HPDE6-E6E7 (cell line): Measurements from ENCODE around the gene DAO.
A peak's percentile ranks its signal among the peaks of the same experiment; 100 is the strongest.

Experiments
- DNase-seq: peaks from one replicate; pipeline ENCODE4 v3.0.0; 2011; ENCODE audit warnings: missing footprints; ENCODE audit errors: extremely low spot score

Gene DAO

DNA sequence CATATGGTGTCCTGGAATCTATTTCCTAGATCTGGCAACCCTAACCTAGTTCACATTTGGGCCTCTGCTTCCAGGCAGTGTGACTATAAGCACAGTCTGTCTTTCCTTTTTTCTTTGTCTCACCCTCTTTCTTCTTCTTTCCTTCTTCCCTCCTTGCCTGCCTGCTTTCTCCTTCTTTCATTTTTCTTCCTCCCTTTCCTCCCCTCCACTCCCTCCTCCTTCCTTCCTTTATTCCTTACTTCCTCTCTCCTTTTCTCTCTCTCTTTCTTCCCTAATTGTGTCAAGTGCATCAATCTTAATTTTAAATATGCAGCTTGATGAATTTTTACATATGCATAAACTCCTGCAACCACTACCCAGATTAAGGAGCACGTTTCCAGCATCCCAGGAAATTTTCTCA lies 4.6 kb upstream of the DAO start:
- DNase-seq: no peak

DNA sequence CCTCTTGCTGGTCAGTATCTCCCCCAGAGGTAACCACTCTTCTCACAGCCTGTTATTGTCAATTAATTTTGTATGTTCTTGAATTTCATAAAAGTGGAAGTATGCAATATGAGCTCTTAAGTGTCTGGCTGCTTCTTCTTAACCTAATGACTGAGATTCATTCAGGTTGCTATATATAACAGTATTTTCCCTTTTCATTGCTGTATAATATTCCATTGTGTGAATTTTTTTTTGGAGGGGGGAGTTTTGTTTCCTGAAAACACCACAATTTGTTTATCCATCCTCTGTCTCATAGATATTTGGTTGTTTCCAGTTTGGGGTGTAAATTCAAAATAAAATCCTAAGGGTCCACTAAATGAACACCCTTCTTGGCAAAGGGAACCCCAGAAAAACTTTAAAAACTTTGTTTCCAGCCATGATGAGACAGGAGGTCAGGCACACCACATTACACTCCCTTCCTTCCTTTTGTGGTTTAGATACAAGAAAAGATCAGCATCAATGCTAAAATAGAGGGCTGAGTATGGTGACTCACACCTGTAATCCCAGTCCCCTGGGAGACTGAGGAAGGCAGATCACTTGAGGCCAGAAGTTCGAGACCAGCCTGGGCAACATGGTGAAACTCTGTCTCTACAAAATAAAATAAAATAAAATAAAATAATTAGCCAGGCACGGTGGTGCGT lies 4.1 kb upstream of the DAO start:
- DNase-seq: no peak

DNA sequence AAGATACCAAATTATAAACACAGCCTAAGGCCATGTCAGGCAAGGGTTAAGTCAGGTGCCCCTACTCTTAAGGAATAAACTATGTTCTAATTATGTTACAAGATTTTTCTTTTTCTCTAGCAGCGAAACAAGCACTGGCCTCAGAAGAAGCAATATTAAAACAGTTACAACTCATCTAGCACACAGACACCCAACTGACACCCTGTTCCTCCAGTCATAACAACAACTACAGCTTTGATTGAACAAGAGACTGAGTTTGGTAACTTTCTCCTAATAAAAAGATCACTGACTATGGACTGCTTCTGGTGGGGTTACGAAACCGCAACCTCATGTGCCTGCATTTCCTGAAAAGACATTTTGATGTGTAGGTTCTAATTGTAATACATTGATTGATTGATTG lies 3.3 kb upstream of the DAO start:
- no peak for DNase-seq

DNA sequence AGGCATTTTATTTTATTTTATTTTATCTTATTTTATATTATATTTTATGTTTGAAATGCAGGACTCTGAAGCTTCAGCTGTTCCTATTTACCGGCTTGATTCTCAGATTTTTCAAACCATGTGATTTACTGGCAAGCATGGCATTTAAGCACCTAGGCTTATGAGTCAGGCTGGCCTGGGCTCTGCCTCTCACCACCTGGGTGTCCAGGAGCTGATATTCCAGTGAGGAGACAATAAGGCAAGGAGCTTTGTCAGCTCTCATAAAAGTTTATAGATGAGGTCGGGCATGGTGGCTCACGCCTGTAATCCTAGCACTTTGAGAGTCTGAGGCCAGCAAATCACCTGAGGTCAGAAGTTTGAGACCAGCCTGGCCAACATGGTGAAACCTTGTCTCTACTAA lies 2.1 kb downstream of the DAO start:
- peak; percentile 55 for DNase-seq

DNA sequence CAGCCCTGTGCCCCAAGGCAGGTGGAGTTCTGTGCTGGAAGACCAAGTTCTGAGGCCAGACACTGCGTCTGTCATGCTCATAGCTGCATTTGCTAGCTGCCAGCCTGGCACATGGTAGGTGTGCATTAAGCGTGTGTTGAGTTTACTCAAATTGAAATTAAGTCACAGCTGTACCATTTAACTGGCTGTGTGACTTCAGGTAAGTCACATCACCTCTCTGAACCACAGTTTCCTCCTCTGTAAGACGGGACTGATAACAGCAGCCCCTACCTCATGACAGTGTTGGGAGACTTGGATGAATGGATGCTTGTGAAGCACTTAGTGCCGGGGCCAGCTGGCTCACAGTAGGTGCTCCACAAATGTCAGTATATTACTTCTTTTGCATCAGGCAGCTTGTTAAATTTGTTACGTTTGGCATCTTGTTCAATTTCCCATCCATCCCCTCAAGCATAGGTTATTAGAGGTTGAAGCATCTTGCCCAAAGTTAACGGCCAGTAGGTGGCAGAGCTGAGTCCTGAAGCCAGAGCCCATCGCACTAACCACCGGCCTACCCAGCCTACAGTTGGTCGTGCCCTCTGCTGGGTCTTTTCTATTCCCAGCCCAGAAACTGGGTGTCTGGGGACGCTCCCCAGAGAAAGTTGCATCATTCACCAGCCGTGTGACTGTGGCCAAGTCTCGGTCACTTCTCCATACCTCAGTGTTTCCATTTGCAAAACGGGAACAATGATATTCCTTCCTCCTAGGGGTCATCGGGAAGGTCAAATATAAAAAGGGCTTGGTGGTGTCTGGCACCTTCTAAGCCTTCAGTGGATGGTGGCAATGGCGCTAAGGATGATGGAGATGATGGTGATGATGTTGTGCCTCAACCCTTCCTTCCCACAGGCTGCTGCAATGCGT lies 4.5 kb downstream of the DAO start:
- no peak for DNase-seq

DNA sequence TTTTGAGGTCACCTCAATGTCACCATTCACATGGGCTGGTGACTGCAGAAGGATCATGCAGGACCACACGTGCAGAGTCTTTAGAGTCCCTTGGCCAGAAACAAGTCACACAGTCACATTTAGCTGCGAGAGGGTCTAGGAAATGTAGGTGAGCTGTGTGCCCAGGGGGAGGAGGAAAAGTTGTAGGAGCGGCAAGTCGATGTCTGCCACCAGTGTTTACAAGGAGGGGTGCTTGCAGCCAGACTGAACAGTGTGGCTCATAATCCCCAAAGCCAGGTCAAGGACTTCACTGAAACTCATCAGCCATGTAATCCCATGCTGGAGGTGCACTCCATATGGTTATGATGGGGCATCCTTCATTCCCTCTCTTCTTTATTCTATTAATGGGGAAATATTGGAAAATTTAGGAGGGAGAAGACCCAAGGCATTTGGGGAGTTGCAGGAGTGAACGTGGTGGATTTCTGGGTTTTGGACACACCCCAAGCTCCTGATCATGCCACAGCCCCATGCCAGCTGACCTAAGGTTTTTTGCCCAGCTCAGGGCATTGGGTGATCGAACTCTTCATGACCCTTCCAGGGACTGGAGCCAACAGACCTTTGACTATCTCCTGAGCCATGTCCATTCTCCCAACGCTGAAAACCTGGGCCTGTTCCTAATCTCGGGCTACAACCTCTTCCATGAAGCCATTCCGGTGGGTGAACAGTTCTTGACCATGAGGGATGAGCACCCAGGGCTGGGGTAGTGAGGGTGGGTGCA lies 7.2 kb downstream of the DAO start:
- no peak for DNase-seq

DNA sequence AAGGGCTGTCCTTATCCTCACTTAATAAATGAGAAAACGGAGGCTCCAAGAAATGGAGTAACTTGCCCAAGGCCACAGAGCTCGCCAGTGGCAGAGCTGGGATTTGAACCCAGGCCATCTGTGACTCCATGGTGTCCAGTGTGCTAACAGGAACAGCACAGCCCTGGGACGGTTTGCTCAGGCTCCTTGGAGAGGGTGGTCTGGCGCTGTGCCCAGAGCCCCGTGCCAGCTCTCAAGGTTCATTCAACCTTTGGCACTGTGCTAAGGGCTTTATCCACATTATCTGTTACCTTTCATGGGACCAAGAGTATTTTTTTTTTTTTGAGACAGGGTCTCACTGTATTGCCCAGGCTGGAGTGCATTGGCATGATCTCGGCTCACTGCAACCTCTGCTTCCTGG lies 8.1 kb downstream of the DAO start:
- no peak for DNase-seq

DNA sequence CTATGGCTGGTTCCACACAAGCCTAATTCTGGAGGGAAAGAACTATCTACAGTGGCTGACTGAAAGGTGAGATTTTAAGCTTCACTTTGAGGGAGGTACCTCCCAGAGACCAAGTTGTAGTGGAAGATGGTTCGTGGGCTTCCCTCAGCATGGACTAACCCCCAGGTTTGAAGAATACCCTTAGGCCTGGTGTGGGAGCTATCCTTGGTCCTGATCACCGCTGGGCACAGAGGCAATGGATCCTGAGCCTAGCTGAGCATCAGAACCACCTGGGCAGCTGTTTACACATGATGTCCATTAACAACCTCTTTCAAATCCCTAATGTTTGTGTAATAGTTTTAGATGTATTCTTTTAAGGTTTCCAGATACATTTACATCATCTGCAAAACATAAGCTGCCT lies 10.3 kb downstream of the DAO start:
- no peak for DNase-seq

DNA sequence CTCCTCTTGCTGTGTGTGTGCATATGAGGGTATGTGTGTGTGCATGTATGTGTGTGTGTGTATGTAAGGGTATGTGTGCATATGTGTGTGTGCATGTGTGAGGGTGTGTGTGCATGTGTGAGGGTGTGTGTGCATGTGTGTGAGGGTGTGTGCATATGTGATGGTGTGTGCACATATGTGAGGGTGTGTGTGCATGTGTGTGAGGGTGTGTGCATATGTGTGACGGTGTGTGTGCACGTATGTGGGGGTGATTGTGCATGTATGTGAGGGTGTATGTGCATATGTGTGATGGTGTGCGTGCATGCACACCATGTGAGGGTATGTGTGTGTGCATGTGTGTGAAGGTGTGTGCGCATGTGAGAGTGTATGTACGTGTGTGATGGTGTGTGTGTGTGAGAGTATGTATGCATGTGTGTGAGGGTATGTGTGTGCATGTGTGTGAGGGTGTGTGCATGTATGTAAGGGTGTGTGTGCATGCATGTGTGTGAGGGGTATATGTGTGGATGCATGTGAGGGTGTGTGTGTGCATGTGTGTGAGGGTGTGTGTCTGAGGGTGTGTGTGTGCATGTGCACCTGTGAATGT lies 15.4 kb downstream of the DAO start:
- DNase-seq: no peak

DNA sequence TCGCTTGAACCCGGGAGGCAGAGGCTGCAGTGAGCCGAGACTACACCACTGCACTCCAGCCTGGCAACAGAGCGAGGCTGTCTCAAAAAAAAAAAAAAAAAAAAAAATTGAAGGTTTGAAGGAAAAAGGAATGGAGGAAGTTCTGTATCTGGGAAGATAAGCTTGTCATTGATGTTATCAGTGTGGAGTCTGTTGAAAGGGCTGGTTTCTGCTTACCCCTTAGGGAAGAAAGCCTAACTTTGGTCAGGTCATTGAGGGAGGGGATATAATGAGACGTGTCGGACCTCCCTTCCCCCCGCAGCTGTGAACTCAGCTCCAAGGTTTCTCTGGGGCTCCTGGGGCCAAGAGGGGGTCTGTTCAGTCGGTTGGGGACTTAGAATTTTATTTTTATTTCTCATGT lies 16.4 kb downstream of the DAO start:
- DNase-seq: no peak

DNA sequence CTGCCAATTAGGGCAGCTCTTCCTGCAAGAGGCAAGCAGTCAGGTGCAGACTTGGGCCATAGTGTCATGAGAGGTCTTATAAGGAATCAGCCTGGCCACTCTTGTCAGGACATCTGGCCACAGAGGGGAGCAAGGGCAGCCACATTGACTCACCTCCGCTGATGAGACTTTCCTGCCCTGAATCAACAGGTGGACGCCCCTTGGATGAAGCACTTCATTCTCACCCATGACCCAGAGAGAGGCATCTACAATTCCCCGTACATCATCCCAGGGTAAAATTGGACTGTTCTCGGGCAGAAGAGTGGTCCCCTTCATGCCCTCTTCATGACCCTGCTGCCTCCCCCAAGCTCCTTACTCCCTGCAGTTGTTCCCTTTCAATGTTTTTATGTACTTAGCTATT lies 16.9 kb downstream of the DAO start:
- no peak for DNase-seq

DNA sequence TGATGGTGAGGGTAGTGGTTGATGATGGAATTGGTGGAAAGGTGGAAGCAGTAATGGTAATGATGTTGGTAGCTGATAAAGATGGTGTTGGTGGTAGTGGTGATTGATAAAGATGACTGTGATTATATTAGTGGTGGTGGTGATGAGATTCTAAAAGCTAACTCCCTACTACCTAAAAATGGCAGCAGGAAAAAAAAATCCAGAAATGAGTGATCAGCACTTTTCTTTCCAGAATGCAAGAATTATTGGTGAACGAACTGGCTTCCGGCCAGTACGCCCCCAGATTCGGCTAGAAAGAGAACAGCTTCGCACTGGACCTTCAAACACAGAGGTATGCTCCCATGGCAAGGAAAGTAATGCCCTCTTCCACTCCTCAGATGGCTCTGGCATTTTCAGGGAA lies 19.3 kb downstream of the DAO start:
- DNase-seq: no peak

DNA sequence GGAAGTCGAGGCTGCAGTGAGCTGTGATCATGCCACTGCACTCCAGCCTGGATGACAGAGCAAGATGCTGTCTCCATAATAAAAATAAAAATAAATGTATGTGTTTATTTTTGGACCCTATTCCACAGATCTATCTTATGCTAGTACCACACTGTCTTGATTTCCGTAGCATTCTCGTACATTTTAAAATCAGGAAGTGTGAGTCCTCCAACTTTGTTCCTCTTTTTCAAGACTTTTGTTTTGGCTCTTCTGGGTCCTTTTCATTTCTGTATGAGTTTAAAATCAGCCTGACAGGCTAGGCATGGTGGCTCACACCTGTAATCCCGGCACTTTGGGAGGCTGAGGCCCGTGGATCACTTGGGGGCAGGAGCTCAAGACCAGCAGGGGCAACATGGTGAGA lies 25.8 kb downstream of the DAO start:
- no peak for DNase-seq

DNA sequence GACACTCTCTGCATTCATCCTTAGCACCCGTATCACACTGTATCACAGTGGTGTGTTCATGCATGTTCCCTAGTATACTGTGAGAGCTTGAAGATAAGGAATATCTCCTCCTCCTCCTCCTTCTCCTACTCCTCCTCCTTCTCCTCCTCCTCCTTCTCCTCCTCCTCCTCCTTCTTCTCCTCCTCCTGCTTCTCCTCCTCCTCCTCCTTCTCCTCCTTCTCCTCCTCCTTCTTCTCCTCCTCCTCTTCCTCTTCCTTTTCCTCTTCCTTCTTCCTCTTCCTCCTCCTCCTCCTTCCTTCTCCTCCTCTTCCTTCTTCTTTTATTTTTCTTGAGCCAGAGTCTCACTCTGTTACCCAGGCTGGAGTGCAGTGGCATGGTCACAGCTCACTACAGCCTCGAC lies 27.1 kb downstream of the DAO start:
- no peak for DNase-seq

DNA sequence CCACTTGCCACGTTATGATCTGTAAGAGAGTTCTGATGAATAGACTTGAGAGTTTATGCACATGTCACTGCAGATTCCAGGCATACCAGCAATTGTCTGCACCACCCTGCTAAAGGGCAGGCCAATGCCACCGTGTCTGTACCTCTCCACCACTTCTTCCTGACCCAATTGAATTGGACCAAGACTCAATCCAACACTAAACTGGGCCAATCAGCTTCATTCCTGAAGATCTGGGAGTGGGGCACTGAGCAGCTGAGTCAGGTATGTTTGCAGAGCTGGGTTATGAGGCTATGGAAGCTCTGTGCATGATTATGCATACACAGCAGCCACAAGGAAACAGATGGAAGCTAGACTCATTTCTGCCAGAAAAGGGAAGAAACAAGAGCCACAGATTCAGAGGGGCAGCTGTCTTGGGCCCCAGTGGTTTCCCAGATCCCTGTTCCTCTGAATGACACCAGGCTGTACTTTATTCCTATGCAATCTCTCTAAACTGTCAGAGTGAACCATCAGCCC lies 28.0 kb downstream of the DAO start:
- peak; percentile 10 for DNase-seq

DNA sequence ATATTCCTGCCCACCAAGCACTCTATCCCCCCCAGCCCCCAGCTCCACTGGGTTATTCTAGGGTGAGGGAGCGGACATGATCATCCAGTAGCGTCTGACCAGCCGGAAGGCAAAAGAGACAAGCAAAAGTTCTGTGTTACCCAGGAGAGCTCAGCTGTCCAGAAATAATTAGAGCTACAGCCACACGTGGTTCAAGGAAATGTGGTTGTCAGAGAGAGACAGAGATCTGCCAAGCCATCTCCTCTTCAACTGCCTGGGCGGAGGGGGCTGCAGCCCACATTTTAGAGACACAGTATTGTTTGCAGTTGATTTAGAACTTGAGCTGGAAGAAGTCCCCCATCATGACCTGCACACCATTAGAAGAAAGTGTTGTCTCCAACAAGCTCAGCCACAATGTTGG lies 30.4 kb downstream of the DAO start:
- no peak for DNase-seq

DNA sequence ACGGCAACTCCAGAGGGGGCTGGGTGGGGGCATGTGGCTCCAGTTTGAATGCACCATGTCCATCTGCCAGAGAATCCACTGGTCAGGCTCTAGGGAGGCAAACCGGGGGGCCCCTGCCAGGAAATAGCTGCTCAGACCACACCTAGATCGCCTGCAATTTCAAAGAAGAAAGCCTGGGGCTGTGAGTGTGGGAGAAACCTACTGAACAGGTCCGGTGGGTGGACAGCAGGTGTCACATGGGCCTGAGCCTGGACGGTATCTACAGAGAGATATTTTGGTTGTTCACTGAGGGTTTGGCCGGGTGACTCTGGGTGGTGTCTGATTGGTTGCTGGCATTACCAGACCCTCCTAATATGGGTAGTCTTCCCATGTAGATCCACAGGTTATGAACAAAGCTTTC lies 32.0 kb downstream of the DAO start:
- DNase-seq: peak; percentile 54

DNA sequence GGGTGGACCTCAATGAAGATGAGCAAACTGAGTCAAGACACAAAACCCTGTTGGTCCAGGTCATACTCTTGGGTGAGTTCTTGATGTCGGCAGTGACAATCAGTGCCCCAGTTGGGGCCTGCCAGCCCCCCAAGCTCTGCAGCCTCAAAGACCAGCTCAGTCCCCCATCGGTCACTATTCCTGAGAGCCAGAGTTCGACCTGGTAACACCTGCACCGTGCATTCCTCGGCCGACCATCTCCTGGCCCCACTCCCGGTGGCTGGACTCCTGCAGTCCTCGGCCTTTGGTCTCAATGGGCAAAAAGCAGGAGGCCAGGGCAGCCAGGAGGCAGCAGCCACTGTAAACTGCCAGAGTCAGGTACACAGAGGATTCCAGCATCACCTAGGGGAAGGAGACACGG lies 32.5 kb downstream of the DAO start:
- DNase-seq: no peak

DNA sequence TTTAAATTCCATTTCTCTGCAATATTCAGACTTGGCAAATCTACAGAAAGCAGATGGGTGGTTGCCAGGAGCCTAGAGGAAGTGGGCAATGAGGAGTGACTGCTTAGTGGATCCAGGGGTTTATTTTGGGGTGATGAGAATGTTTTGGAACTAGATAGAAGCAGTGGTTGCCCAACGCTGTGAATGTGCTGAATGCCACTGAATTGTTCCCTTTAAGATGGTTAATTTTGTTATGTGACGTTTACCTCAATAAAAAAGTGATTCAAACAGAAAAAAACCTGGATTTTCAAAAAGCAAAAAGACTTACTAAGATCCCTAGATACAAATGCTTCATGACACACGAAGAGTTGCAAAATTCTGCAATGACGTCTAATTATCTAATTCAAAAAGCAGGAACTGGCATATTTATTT lies 34.2 kb downstream of the DAO start:
- no peak for DNase-seq

DNA sequence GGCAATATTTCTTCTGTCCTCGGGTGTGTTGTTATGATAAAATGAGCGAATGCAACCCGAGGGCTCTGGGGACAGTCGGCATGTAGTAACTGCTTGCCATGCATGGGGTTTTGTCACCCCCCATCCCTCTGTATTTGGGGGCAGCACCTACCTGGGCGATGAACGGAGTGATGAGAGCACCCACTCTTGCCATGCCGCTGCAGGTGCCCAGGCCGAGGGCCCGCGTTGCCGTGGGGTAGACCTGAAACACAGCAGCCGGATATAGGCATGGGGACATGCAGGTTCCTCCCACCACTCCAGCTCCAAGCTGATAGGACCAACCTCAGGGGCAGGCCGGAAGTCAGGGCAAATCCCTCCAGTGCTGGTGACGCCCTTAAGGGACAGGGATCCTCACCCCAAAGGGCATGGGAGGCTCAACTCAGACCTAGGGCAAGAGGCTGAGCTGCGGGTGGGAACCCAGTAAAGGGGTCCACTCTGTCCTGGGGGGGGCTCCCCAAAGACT lies 35.8 kb downstream of the DAO start:
- DNase-seq: no peak

DNA sequence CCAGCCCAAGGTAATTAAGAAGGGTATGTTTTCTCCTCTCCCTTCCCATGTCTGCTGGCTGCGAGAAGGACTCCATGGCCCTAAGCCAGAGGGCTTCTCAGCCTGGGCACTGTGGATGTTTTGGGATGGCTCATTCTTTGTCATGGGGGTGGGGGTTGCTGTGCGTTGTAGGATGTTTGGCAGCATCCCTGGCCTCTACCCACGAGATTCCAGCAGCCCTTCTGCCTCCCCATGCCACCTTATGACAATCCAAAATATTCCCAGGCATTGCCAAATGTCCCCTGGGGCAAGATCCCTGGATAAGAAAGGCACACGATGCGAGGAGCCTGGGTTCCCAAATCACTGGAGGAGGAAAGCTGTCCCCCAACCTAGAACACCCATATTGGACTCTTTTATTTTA lies 36.4 kb downstream of the DAO start:
- DNase-seq: no peak

DNA sequence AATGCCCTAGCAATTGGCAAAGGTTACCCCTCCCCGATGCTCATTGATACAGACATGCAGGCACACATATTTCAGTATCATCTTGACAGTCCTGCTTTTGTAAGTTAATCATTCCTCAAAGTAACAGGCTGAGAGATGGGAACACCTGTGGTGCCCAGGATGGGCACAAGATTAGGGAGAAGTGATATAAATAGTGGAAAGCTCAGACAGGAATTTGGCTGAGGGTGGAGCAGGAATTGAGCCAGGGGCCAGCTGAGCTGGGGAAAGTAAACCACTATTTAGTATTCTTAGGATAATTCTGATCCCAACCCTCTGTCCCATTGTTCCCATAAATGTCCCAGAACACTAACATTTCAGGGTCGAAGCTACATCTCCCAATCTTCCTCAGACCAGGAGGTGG lies 38.3 kb downstream of the DAO start:
- DNase-seq: no peak
